NCI-H510A (cell line): Measurements from ENCODE around the gene UNC13C.
"Not testable (repeated sequence)": the region's sequence is repeated elsewhere in the genome, so short reads cannot be mapped to it uniquely, and the experiment has no call there.

ENCODE experiments used
- DNase-seq: peaks from one replicate; lab custom pipeline; 2025; lab: John Stamatoyannopoulos, UW

The UNC13C gene

DNA sequence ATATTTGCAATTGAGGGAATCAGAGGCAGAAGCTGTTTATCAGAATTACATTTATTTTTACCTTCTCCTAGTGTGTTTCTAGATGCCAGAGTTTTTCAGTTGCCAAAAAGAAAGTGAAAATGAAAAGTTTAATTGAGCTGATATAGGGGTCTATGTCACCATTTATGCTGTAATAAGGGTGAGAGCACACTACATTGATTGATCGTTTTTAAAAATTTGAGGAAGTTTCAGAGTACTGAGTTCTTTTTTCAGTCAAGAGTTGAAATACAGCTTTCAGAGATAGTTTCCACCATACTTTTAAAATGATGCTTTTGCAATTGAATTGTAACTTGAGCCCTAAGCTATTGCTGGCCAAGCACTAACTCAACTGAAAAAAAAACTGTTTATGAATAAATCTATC lies 326.9 kb downstream of the UNC13C start:
- no peak for DNase-seq

DNA sequence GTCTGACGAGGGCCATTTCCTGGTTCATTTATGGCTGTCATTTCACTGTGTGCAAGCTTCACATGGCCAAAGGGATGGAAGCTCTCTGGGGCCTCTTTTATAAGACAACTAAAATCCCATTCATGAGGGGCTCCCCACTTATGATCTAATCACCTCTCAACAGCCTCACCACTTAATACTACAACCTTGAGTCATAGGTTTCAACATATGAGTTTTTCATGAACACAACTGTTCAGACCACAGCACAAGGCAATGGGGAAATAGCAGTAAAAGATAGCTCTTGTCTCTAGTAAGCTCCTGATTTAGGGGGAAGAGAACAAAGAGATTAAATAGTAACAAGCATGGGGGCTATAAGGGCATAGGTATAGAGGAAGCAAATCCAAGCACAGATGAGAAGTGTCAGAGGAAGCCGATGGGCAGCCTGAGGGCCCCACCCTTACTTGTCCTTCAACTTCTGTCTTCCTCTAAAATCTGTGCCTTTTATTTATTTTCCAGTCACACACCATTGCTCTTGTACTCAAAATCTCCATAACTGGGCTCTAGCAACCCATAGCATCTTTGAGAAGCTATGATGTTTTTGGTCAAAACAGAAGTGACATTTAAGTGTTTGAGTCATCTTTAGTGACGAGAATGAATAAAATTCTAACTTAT lies 329.1 kb downstream of the UNC13C start:
- DNase-seq: no peak

DNA sequence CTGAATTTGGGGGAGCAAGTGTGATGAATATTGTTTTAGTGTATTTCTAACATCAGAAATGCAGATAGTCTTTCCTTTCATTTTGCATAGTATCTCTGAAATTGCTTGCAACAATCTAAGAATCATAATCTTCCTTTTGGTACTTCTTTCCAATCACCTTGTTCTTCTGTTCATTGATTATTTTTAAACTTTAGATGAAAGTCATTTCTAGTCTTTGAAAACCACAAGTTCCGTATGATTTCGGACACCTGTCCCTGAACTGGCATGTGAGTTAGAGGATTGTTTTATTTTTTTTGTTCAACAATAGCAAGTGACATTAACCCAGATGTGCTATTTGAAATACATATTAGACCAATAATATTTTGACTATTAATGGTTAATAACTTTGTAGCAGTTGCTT lies 329.7 kb downstream of the UNC13C start:
- no peak for DNase-seq

DNA sequence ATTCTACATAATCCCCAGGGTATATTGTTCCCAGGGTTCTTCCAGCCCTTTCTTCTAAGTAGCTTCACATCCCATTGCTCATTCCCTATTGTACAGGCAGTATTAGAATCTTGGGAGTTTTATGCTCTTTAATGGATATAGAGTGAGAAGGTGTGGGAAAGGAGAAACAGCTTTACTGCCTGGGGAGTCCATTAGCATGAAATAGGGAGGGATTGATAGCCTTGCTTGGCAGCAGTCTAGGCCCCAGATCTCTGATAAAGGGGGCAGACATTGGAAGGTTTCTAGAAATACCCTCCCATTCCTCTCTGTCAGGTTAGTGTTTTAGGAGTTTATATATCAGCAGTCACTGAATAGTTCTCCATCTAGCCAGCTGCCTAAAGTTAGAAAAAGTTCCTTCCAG lies 334.3 kb downstream of the UNC13C start:
- DNase-seq: no peak

DNA sequence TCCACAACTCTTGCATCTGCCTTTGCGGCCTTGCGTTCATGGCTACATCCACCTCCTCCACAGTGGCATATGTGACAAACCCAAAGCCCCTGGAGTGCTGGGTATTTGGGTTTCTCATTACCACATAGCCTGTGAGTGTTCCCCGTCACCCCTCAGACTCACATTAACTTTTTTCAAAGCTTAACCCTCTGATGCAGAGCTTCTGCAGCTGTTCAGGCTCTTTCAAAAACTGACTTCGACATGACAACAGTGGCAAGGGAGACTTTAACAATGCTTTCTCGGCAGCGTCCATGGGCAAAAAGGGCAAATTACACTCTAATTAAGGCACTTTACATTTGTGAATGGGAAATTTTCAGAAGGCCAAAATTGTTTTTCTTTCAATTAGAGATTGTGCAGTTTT lies 343.2 kb downstream of the UNC13C start:
- DNase-seq: no peak

DNA sequence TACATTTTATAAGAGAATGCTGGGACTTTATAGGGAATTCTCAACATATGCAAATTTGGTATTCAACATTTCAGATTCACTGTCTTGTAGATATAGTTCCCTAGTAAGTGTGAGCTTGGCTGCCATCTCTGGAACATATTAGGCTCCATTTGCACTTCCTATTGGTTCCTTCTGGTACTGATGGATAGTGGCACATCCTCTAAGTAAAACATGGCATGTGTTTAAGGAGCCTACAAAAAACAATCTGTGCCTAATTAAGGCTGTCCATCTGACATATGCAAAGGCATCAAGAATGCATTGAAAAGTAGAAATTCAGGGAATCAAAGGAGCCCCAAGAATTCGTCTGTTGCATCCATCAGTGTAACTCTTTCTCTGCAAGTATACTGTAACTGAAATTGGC lies 344.1 kb downstream of the UNC13C start:
- DNase-seq: no peak

DNA sequence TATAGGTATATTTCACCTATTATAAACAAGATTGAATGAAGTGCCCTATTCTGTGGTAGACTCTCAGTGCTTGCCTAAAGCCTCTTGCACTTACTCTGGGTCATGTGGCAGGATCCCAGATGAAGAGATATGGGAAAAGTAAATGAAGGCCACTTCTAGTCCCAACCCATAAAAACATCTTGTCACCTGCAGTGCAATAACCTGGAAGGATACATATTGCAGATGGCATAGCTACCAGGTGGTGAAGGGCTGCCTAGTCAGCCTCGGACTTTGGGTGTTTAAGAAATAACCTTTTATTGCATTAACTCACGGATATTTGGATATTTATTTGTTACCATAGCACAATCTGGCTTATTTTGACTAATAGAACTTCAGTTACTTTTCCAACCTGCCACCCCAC lies 367.1 kb downstream of the UNC13C start:
- no peak for DNase-seq

DNA sequence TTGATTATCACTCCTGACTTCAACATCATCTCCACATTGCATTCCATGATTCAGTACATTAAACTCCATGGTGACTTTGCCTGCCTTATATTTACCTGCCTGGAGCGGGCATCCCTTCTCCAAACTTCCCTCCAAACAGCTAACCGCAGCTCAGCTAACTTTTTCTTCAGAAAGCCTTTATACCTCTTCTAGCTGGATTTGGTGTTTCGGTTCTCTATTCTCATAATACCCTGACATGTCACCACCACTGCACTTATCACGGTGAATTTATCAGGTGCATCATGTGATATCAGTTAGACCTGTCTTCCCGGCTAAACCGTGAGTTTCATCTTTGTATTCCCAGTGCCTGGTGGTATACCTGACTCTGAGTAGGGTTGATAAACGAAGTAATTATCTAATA lies 367.6 kb downstream of the UNC13C start:
- DNase-seq: no peak

DNA sequence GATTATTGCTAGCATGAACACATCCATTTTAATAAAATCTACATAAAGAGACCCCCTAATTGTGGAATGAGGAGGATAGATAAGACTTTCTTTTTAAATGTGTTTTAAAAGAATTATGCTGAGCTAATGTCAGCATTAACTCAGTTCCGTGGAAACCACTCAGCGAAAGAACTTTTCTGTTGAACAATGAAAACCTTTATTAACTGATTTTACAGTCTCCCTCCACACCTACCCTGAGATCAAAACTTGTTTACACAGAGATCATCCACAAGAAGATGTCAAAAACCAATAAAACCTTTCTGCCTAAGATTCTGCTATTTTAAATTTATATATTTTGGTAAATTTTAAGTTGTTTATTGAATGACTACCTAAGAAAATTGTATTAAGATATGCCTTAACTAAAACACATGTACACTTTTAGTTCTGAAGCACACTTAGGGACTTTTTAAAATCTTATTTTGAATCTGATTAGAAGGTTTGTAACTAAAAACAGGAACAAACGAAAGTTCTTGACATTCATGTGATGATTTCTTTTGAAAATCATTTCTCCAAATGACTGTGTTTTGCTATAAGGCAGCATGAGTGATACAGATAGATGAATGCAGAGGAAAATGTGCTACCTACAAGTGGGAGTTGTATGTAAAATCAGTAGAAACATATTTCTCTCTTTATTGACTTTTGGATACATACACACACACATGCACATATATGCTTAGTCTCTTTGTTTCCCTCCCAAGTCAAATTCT lies 369.0 kb downstream of the UNC13C start:
- no peak for DNase-seq

DNA sequence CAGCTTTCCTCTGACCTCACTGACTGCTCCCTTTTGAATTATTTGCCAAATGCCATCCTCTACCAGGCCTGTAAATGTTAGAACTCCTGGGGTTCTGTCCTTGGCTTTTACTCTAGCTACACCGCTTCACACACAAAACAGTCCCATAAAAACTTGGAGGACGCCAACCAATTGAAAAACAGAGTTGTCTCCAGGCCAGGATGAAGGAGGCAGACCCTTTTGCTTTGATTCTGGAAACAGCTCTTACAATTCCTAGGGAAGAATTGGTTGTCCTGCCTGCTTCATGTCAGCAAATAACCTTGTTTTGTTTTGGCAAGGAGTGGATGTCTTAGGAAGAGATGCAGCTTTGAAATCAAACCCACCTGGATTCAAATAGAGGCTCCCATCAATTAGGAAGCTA lies 375.5 kb downstream of the UNC13C start:
- no peak for DNase-seq

DNA sequence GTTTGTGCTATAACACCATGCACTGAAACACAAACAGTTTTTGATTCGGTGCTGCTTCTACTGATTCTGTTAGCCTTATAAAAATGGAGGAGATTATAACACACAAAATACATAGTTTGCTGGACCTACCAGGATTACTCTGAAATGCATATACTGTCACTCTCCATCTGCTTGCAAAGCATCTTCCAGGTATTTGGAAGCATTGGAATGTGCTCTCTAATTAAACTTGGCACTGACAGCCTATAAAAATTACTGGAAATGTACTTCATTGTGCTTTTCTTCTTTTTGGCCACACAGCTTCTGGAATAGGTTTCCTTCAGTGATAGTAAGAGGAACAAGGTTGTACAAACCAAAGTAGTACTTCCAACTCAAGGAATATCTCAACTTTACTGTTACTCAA lies 376.1 kb downstream of the UNC13C start:
- DNase-seq: no peak

DNA sequence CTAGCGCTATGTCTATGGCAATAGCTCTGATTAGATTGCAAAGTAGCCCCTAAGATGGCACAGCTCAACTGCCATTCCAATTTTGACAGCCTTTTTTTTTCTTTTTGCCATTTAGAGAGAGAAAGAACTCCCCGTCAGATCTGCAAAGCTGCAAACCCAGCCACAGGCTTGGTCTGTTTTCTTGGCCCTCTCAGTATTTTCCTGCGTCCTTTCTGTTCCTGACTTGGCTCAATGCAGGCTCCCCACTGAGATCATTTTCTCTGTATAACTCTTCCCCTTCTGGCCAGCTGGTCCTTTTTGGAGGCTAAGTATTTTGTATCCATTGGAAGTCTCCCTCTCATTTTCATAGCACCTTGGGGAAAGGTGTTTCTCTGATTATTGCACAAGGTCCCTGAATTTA lies 386.7 kb downstream of the UNC13C start:
- DNase-seq: no peak

DNA sequence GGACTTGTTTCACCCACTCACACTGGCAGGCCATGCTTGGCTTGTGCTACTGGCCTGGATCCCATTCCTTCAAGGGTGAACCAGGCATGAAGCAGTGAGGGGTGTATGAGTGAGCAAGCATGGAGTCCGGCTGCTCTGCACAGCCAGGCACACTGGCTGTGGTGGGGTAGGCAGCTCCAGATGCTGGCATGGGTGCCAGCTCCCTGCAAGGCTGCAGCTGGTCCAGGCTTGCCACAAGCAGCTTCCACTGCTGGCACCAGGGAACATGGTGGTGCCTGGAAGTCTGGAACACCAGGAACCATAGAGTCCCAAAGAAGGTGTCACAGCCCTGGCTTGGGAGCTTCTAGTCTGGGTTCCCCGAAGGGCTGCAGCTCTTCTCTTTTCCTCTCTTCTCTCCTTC lies 395.1 kb downstream of the UNC13C start:
- DNase-seq: no peak

DNA sequence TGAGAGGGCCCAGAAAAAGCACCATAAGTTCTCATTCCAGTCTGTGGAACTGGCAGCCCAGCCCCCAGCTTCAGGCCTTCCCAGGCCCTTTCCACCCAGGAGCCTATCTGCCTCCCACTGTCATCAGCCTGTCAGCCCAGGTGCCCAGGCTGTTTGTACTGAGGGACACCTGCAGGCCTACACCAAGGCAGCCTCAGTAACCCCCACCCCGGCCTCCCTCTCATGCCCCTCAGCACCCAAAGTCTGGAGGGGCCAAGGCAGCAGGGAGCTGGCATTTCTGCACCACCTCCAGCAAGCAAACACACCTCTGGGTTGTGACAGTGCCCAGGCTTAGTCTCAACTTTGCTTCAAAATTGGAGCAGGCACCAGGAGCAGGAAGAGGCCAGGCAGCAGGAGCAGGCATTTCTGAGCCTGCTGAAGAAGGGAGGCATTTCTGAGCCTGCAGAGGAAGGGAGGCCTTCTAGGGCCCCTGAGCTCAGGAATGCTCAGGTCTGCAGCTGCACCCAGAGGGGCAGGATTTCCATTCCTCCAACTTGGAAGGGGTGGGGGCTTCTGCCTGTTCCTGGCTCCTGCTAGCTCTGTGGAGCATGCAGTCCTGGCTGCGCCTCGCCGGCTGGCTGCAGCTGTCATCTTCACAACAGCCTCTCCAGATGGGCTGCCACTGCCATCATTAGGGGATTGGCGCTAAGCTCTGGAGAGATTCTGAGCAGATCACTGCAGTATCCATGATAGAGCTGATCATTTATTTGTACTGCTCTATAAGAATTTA lies 396.1 kb downstream of the UNC13C start:
- no peak for DNase-seq

DNA sequence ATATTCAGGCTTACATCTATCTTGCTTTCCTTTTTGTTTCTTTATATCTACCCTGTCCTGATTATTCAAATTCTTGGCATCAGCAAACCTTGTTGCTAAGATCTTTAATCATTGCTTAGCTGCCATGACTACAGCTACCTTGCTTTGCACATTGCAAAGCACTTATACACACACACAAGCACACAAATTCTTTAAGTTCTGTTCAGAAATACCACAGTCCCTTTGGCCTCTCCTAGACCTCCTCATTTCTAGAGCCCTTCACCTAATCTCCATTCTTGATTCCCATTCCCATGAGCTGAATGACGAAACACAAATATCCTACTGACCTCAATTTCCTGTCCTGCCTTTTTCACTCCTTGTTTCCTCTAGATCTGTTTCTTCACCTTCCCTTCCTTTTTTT lies 409.6 kb downstream of the UNC13C start:
- DNase-seq: no peak

DNA sequence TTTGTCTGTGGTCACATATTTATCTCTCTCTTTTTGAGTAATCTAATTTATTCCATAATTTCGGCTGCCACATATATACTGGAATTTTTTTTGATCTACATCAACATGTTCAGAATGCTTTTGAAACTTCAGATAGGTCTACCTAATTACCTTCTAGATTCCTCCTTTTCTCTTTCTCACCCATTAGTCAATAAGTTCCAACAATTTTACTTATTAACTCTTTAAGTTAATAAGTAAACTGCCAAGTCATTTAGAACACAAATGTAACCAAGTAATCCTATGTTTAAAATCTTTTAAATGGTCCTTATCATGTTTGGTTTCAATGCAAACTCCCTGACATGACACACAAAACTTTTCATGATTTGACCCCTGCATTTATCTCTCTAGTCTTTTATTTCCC lies 410.5 kb downstream of the UNC13C start:
- no peak for DNase-seq

DNA sequence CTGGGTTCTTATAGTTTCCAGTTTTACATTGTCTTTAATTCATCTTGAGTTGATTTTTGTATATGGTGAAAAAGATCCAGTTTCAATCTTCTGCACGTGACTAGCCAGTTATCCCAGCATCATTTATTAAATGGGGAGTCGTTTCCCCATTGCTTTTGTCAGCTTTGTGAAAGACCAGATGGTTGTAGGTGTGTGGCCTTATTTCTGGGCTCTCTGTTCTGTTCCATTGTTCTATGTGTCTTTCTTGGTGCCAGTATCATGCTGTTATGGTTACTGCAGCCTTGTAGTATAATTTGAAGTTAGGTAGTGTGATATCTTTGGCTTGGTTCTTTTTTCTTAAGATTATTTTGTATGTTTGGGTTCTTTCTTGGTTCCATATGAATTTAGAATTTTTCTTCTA lies 432.2 kb downstream of the UNC13C start:
- DNase-seq: no peak

DNA sequence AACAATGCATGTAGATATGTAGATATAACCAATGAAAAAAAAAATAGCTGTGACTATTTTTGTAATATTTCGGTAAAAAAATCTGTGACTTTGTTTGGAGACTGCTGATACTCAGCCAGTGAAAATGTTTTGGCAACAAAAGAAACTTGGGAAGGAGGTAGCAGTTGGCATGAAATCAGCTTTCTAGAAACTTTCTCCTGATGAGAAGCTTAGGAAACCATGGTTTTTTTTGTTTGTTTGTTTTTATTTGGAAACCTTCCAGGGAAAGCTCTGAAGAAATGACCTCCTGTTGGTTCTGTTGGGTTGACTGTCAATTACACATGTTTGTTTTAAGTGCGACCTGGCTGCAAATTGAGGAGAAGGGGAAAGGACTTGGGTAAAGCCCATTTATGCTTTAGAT lies 445.9 kb downstream of the UNC13C start:
- no peak for DNase-seq

DNA sequence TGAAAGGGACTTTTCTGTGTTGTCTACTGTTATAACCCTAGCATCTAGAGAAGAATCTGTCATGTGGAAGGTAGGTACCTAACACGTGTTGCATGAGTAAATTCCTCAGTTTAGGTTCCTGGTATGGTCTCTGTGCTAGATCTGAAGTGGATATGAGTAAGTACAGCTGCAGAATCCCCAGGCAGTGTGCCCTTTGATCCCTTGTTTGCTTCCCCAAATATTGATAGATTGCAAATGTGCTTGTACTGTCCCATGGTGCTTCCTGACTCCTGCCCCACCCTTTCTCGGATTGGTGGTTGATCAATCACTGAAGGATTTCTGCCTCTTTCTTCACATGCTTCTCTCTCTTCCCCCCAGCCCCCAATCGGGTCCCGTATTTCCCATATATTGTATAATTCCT lies 450.4 kb downstream of the UNC13C start:
- no peak for DNase-seq

DNA sequence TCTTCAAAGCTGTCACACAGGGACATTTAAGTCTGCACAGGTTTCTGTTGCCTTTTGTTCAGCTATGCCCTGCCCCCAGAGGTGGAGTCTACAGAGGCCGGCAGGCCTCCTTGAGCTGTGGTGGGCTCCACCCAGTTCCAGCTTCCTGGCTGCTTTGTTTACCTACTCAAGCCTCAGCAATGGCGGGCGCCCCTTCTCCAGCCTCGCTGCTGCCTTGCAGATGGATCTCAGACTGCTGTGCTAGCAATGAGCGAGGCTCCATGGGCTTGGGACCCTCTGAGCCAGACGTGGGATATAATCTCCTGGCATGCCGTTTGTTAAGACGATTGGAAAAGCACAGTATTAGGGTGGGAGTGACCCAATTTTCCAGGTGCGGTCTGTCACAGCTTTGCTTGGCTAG lies 472.0 kb downstream of the UNC13C start:
- not testable (repeated sequence) for DNase-seq

DNA sequence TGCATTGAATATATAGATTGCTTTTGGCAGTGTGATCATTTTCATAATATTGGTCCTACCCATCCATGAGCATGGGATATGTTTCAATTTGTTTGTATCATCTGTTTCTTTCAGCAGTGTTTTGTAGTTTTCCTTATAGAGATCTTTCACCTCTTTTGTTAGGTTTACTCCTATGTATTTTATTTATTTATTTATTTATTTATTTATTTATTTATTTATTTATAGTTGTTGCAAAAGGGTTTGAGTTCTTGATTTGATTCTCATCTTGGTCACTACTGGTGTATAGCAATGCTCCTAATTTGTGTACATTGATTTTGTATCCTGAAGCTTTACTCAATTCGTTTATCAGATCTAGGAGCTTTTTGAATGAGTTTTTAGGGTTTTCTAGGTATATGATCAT lies 478.2 kb downstream of the UNC13C start:
- no peak for DNase-seq

DNA sequence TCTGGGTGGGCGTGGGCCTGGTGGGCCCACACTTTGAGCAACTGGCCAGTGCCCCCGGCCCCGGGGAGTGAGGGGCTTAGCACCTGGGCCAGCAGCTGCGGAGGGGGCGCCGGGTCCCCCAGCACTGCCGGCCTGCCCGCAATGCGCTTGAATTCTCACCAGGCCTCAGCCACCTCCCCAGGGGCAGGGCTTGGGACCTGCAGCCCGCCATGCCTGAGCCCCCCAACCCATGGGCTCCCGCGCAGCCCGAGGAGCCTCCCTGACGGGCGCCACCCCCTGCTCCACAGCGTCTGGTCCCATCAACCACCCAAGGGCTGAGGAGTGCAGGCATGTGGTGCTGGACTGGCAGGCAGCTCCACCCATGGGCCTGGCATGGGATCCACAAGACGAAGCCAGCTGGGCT lies 484.3 kb downstream of the UNC13C start:
- DNase-seq: no peak

DNA sequence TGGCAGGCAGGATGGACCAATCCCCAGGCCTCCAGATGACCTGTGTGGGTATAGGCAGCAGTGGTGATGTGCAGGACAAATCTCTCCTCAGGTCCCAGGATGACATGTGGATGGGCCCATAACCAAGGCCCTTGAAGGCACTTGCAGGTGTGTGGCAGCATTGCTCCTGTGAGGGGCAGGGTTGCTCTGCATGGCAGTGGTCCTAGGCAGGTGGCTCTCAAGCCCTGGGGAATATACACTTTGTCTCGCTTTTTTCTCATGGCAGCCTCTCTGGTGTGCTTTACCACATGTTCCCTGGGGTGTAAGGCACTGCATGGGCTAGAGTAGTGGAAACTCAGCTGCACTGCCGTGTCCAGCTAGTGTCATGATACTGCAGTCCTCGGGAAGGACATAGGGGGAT lies 503.6 kb downstream of the UNC13C start:
- no peak for DNase-seq
